Activated naive CD8-positive, alpha-beta T cell treated with anti-CD3 and anti-CD28 coated beads, Interleukin-2, amount 10 ng/mL, durations not matched to agents 7 days and 5 days (primary cell): ENCODE data around the gene SRR. TPM values are rescaled to one million over a fixed set of nuclear protein-coding genes. Genes with fewer than 3 reads are reported as not detected.

Source experiments
- ATAC-seq: fragments of 150-1000 bp; cut with Tn5 transposase; one replicate; pipeline ENCODE4 v1.10.0; 2021; ENCODE audit warnings: low read depth, moderate library complexity
- POLR2A ChIA-PET: fragments of 350-600 bp; sonication (Branson Sonifier 250); formaldehyde crosslinking; loops from one replicate; lab custom pipeline; 2021; ENCODE audit warnings: antibody characterized with exemption; lab: Charles Lee
- DNase-seq: peaks from one replicate; pipeline ENCODE4 v3.0.0; 2021
- H3K27ac Mint-ChIP-seq: one replicate; pipeline ENCODE4 v1.8.0; 2022; ENCODE audit warnings: mild to moderate bottlenecking, mixed read lengths
- H3K27me3 Mint-ChIP-seq: one replicate; pipeline ENCODE4 v1.8.0; 2022; ENCODE audit warnings: mild to moderate bottlenecking, moderate library complexity, mixed read lengths
- H3K36me3 Mint-ChIP-seq: one replicate; pipeline ENCODE4 v1.8.0; 2021; ENCODE audit warnings: mild to moderate bottlenecking, mixed read lengths
- H3K4me1 Mint-ChIP-seq: one replicate; pipeline ENCODE4 v1.8.0; 2021; ENCODE audit warnings: mixed read lengths
- H3K4me3 Mint-ChIP-seq: one replicate; pipeline ENCODE4 v1.8.0; 2022; ENCODE audit warnings: mild to moderate bottlenecking, moderate library complexity, mixed read lengths
- H3K9me3 Mint-ChIP-seq: one replicate; pipeline ENCODE4 v1.8.0; 2021; ENCODE audit warnings: mixed read lengths
- total RNA-seq, 2 experiments: library from RNA; stranded (reverse); gene quantifications; one replicate each; pipeline ENCODE4 v1.2.3, GENCODE V29; 2021

The SRR gene
- total RNA-seq, 2 experiments from 2014 or later, result 16.3 to 19.8 TPM

DNA sequence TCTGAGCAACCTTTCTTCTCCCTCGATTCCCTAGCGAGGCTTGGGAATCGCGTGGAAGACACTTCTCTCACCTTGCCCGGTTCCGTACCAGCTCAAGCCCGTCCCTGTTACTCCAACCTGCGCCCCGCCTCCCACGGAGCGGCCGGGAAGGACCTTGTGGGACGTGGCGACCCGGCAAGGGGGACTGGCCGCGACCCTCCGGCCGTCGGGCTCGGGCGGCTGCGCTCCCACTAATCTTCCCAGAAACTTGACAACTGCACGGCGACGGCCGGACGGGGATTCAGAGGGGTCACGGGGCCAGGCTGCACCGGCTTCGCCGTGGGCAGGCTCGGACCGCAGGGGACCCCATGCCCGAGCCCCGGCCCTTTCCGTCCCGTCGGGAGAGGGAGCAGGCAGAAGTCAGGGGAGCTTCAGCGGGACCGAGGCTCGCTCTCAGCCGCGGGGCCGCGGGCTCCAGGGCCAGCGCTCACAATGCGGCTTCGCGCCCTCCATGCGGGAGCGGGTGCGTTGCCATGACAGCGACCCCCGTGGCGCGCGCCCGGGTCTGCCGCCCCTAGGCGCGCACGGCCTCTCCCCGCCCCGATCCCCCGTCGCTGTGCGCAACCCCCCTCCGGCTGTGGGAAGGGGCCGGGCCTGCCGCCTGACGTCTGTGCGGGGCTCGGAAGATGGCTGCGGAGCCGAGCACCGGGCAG is 33.2 kb downstream of the SRR start, which contains the start of gene SGSM2:
Gene SGSM2, plus strand, starts transcription at position 650 of the 692 bp plus-strand sequence. CDS start 188 bp downstream, outside the sequence.
- DNase-seq, result peak; percentile 76
- H3K36me3 Mint-ChIP-seq, result peaks cover 16% of the 10 kb centered on the region
- no peaks in the 10 kb centered on the region for H3K27me3 Mint-ChIP-seq
- H3K9me3 Mint-ChIP-seq, result no peaks in the 10 kb centered on the region
- H3K4me3 Mint-ChIP-seq, result peak within 1 kb of the TSS; percentile 98
- H3K27ac Mint-ChIP-seq, result peak within 1 kb of the TSS; percentile 91
- H3K4me1 Mint-ChIP-seq, result peaks cover 21% of the 10 kb centered on the region
- ATAC-seq, result peak; percentile 60
- POLR2A ChIA-PET, result interaction anchor here (0.7 to 3.4 kb wide), 18 partner anchors 9 to 620 kb away, joined by 3 to 25 read pairs (median 3); partner anchors contain the start of genes HIC1, SMG6 and SRR

DNA sequence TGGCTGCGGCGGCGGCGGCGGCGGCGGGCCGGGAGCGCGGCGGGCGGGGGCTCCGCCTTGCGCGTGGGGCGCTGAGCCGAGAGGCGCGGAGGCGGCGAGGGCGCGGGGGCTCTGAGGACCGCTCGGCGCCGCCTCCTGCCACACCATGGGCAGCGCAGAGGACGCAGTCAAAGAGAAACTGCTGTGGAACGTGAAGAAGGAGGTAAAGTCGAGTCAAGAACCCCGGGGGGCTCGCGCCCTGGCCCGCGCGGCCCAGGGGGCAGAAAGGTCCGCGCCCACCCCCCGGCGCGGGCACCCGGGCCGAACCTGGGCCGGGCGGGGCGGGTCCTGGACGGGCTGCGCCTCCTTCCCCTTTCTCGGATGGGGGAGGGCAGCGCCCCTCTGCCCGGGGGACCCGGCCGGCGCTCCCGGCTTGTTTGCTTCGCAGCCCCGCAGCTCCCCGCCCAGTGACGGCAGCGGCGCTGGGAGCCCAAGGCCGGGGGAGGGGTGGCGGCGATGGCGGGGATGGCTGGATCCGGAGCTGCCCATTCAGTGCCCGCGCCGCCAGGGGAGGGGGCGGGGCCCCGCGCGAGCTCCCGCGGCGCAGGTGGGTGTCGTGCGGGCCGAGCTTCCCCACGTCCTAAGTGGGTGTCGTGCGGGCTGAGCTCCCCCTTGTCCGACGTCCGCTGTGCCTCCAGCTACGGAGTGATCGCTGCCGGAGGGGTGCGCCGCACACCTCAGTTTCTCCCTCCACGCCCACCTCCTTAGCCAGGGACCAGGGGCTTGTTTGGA is 34.0 kb downstream of the SRR start:
- Mint-ChIP-seq H3K9me3 (no peaks in the 10 kb centered on the region), H3K4me3 (peak overlapping the region; percentile 98), H3K4me1 (peaks cover 22% of the 10 kb centered on the region), H3K27ac (peak overlapping the region; percentile 51), H3K36me3 (peaks cover 16% of the 10 kb centered on the region), H3K27me3 (no peaks in the 10 kb centered on the region)
- DNase-seq (peak; percentile 72), ATAC-seq (peak; percentile 25)
- POLR2A ChIA-PET, result interaction anchor here (0.7 to 3.4 kb wide), 6 partner anchors 16 to 621 kb away, joined by 3 to 25 read pairs (median 5); partner anchors contain the start of genes HIC1, SMG6 and SRR

DNA sequence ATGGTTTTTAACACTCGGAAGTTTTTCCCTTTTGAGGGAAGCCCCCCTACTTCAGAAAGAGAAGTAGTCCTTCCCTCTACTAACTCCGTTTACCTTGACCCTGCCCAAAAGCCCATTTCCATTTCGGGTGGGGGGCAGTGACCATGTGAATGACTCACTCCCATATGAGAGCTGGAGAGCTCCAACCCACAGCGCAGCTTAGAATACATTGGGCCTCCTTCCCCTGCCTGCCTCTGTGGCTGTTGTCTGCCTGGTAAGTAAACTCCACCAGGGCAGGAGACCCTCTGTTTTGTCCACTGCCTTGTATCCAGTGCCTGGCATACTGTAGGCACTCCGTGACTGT is 34.5 kb downstream of the SRR start:
- peaks cover 16% of the 10 kb centered on the region for H3K36me3 Mint-ChIP-seq
- H3K4me3 Mint-ChIP-seq, result peak overlapping the region; percentile 79
- peaks cover 25% of the 10 kb centered on the region for H3K4me1 Mint-ChIP-seq
- no peak for DNase-seq
- H3K27ac Mint-ChIP-seq, result peak overlapping the region; percentile 51
- no peak for ATAC-seq
- H3K9me3 Mint-ChIP-seq, result no peaks in the 10 kb centered on the region
- POLR2A ChIA-PET, result interaction anchor here (1.4 to 3.4 kb wide), 3 partner anchors 16 to 283 kb away, joined by 4 to 25 read pairs (median 20); partner anchors contain the start of genes HIC1, SMG6 and SRR
- H3K27me3 Mint-ChIP-seq, result no peaks in the 10 kb centered on the region

DNA sequence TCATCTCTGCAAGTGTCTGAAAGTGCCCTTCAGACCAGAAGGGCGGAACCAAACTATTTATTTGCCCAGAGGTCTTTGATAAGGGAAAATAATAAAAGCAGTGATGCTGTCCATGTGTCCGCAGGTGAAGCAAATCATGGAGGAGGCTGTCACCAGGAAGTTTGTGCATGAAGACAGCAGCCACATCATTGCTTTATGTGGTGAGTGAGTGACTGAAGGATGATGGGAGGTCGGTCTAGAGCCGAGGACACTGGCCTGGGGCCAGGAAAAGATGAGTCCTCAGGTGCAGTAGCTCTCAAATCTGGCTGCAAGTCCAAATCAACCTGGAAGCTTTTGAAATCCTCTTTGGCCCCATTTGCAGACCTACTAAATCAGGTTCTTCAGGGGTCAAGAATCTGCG is 39.7 kb downstream of the SRR start:
- peak; percentile 46 for DNase-seq
- peaks cover 13% of the 10 kb centered on the region for H3K36me3 Mint-ChIP-seq
- ATAC-seq, result peak; percentile 82
- peaks cover 21% of the 10 kb centered on the region for H3K4me1 Mint-ChIP-seq
- POLR2A ChIA-PET, result interaction anchor here (0.6 to 1.2 kb wide), 2 partner anchors 8 to 9 kb away, joined by 6 read pairs; no protein-coding TSS in a partner anchor
- H3K9me3 Mint-ChIP-seq, result no peaks in the 10 kb centered on the region
- H3K27me3 Mint-ChIP-seq, result no peaks in the 10 kb centered on the region
- H3K4me3 Mint-ChIP-seq, result peak overlapping the region; percentile 9
- H3K27ac Mint-ChIP-seq, result peak overlapping the region; percentile 16

DNA sequence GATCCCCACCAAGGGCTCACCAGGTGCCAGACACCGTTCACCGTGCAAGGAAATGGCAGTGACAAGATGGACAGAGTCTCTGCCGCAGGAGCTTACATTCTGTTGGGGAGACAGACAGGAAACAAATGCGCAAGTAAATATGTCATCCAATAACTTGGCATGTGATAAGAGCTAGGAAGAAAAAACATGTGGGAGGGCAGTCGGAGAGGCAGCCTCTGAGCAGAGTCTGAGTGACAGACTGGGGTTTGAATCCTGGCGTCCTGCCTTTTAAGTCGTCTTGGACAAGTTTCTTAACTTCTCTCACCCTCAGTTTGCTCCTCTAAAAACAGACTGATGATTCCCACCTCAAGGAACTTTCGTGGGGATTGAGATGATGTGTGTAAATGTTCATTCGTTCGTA is 40.8 kb downstream of the SRR start:
- Mint-ChIP-seq H3K27me3 (no peaks in the 10 kb centered on the region), H3K4me1 (peaks cover 19% of the 10 kb centered on the region), H3K4me3 (no peak overlapping the region), H3K36me3 (peaks cover 12% of the 10 kb centered on the region), H3K9me3 (no peaks in the 10 kb centered on the region), H3K27ac (peak overlapping the region; percentile 45)
- POLR2A ChIA-PET, result no interaction called here
- DNase-seq (no peak), ATAC-seq (no peak)

DNA sequence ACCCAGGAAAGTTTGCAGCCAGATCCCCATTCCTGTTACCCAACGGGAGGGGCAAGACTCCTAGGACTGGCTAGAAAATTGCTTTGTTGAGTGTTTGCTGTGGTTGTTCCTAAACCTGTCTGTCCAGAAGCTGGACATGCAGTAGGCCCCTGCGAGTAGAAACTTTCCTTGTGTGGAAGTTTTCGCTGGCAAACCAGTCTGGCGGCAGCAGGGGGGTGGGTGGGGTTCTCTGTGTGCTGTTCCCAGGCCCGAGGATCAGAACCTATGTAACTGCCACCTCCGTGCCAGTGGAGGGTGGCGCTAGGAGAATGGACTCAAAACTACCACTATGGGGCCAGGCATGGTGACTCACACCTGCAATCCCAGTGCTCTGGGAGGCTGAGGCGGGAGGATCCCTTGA is 42.7 kb downstream of the SRR start:
- ATAC-seq, result no peak
- Mint-ChIP-seq H3K9me3 (no peaks in the 10 kb centered on the region), H3K27me3 (no peaks in the 10 kb centered on the region), H3K27ac (no peak overlapping the region), H3K4me1 (peaks cover 19% of the 10 kb centered on the region), H3K4me3 (no peak overlapping the region), H3K36me3 (peaks cover 10% of the 10 kb centered on the region)
- DNase-seq, result no peak
- POLR2A ChIA-PET, result interaction anchor here (1.5 kb wide), 1 partner anchor 10 kb away, joined by 3 read pairs; no protein-coding TSS in a partner anchor

DNA sequence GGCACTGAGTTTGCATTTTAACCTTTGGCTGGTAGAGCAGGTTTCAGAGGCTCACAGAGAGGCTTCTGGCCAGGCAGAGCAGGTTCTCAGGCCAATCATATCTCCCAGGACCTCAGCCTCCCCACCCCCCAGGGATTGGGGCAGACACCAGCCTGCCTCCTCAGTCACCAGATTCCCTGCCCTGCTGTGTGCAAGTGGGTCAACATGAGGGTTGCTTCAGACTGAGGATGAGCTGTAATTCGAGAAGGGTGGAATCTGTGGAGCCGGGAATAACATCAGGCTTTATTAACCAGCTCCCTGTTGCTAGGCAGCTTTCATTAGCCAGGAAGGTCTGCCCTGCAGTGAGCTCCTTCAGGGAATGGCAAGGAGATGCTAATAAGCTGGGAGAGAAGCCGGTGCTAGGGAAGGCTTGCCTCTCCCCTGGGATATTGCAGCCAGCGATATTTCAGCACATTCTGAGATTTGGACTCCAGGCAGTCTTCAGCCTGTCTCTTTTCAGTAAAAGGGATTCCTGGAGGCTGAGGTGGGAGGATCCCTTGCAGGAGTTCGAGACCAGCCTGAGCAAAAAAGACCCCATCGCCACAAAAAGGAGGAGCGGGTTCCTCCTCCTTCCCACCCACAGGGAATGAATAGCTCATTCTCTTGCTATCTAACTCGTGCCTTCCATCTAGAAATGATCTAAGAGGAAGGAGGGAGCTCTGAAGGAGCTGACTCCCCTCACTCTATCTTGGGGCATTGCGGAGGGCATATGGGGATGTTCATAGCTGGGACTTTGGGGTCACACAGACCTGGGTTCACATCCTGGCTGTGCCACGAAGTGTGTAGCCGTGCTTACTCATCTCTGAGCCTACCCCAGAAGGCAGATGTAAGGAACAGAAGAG is 44.3 kb downstream of the SRR start:
- Mint-ChIP-seq H3K27me3 (no peaks in the 10 kb centered on the region), H3K27ac (no peak overlapping the region), H3K9me3 (no peaks in the 10 kb centered on the region), H3K4me1 (peaks cover 15% of the 10 kb centered on the region), H3K36me3 (peaks cover 7% of the 10 kb centered on the region), H3K4me3 (no peak overlapping the region)
- DNase-seq (peak; percentile 12), ATAC-seq (no peak)
- POLR2A ChIA-PET, result interaction anchor here (1.4 kb wide), 1 partner anchor 12 kb away, joined by 3 read pairs; the partner anchor contains the start of gene TSR1

DNA sequence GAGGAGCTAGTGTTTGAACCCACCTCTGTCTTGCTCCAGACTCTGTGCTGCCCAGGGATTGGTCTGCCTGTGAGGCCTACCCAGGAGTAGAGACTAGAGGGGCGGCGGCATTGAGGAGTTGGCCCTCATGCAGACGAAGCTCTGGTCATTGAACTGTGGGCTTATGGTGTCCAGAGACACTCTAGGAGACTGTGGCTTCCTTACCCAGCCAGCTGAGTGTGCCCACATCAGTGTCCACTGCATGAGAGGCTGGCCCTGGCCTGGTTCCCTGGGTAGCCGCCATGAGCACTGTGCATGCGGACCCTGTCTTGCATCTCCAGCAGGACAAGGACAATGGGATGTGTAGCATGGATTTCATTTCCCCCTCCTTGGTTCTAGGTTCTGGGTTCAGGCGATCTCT is 47.5 kb downstream of the SRR start:
- H3K27me3 Mint-ChIP-seq, result no peaks in the 10 kb centered on the region
- POLR2A ChIA-PET, result interaction anchor here (0.6 to 1.2 kb wide), 2 partner anchors 11 to 48 kb away, joined by 3 to 4 read pairs; partner anchors contain the start of gene SMG6
- ATAC-seq, result no peak
- H3K9me3 Mint-ChIP-seq, result no peaks in the 10 kb centered on the region
- H3K4me1 Mint-ChIP-seq, result peaks cover 11% of the 10 kb centered on the region
- no peak overlapping the region for H3K27ac Mint-ChIP-seq
- no peak for DNase-seq
- no peaks in the 10 kb centered on the region for H3K36me3 Mint-ChIP-seq
- H3K4me3 Mint-ChIP-seq, result no peak overlapping the region

DNA sequence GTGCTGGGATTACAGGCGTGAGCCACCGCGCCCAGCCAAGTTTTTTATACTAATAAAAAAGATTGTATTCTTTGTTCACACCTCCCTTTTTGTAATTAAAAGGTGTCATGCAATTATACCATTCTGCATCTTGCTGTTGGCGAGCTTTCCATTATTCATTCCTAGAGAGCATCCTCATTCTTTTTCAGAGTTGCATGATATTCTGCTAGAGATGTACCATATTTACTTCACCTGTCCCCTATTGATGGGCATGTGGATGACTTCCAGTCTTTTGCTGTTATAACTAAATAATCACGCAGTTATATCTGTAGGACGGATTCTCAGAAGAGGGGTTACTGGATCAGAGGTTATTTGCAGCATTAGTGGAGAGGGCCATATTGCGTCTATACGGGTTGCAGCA is 50.6 kb downstream of the SRR start:
- H3K4me1 Mint-ChIP-seq, result peaks cover 11% of the 10 kb centered on the region
- no peaks in the 10 kb centered on the region for H3K9me3 Mint-ChIP-seq
- ATAC-seq, result no peak
- POLR2A ChIA-PET, result interaction anchor here (0.9 to 2.3 kb wide), 6 partner anchors 16 to 303 kb away, joined by 3 to 13 read pairs (median 4); partner anchors contain the start of genes HIC1 and TSR1
- H3K27ac Mint-ChIP-seq, result peak overlapping the region; percentile 94
- DNase-seq, result no peak
- peak overlapping the region; percentile 10 for H3K4me3 Mint-ChIP-seq
- no peaks in the 10 kb centered on the region for H3K36me3 Mint-ChIP-seq
- H3K27me3 Mint-ChIP-seq, result no peaks in the 10 kb centered on the region

DNA sequence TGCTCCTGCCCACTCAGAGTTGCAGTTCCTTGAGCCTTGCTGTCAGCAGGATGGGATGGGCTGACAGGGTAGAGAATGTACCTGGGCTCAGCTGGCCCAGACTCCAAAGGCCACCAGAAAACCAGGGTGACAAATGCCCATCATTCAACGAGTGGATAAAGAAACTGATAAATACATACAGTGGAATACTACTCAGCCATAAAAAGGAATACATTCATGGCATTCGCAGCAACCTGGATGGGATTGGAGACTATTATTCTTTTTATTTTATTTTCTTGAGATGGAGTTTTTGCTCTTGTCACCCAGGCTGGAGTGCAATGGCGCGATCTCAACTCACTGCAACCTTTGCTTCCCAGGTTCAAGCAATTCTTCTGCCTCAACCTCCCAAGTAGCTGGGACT is 53.5 kb downstream of the SRR start:
- H3K27me3 Mint-ChIP-seq, result no peaks in the 10 kb centered on the region
- no peak overlapping the region for H3K27ac Mint-ChIP-seq
- peaks cover 13% of the 10 kb centered on the region for H3K4me1 Mint-ChIP-seq
- no peak for ATAC-seq
- DNase-seq, result no peak
- H3K9me3 Mint-ChIP-seq, result no peaks in the 10 kb centered on the region
- peaks cover 4% of the 10 kb centered on the region for H3K36me3 Mint-ChIP-seq
- POLR2A ChIA-PET, result no interaction called here
- no peak overlapping the region for H3K4me3 Mint-ChIP-seq

DNA sequence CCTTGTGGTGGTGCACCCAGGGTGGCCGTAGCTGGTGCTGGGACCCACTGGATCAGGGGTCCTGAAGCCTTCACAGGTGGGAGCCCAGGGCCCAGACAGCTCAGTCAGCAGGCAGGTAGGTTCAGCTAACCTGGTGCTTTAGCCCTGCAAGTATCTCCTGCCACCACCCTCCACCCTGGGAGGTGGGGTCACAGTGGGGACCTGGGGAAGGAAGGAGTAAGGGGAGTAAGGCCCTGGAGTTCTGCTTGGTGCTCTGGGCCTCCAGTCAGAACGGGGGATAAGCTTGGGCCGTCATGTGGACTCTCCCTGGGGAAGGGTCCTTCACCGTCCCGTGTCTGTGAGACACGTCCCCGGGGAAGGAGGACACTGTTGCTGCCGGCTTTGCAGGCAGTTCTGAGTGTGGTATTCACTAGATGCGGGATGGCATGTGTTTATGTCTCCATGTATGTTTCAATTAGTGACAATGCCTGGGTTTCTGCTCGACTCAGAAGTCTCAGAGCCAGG is 54.2 kb downstream of the SRR start:
- no peak overlapping the region for H3K27ac Mint-ChIP-seq
- H3K4me1 Mint-ChIP-seq, result peaks cover 12% of the 10 kb centered on the region
- H3K9me3 Mint-ChIP-seq, result no peaks in the 10 kb centered on the region
- POLR2A ChIA-PET, result no interaction called here
- no peak overlapping the region for H3K4me3 Mint-ChIP-seq
- DNase-seq, result no peak
- no peak for ATAC-seq
- peaks cover 8% of the 10 kb centered on the region for H3K36me3 Mint-ChIP-seq
- no peaks in the 10 kb centered on the region for H3K27me3 Mint-ChIP-seq

DNA sequence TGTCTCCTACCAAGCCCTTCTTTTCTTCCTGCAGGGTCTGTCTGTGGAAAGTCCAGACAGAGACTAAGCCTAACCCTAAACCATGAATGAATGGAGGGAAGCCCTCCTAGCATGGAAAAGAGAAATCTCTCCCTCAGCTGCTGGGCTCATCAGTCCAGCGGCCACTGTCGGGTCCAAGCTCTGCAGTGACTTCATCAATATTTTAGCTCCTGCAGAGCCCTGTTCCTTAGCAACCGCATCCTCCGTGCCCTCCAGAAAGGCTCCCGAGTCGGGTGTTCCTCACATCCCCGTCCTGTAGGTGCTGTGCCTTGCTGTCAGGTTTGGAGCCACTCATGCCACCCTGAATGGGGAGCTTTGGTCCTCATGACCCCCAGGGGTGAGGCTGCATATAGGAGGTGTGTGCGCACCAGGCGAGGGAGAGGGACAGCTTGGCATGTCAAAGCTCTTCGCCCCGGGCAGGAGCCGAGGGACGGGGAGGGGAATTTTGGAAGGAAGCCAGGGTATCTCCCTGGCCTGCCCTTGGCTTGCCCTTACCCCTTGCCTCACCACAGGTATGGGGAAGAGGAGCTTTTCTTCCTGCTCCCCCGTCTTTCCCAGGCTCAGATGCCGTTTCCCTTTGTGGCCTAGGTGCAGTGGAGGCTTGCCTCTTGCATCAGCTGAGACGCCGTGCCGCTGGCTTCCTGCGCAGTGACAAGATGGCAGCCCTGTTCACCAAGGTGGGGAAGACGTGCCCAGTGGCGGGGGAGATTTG is 57.4 kb downstream of the SRR start:
- Mint-ChIP-seq H3K9me3 (no peaks in the 10 kb centered on the region), H3K4me1 (peaks cover 2% of the 10 kb centered on the region), H3K27ac (no peak overlapping the region), H3K4me3 (no peak overlapping the region), H3K27me3 (no peaks in the 10 kb centered on the region), H3K36me3 (peaks cover 8% of the 10 kb centered on the region)
- ATAC-seq (no peak), DNase-seq (no peak)
- POLR2A ChIA-PET, result interaction anchor here (0.6 kb wide), 1 partner anchor 66 kb away, joined by 3 read pairs; no protein-coding TSS in a partner anchor
